Loucy (cell line): ENCODE results near the gene TNS4.

Experiments used
- H2AFZ ChIP-seq: fragments of 200-600 bp; sonication (generic); 2 replicates; pipeline ENCODE4 v1.6.0; 2016; ENCODE audit warnings: antibody characterized with exemption, mild to moderate bottlenecking, low read length, moderate library complexity
- H3F3A ChIP-seq: fragments of 200-600 bp; 2 replicates; pipeline ENCODE4 v1.6.0; 2016; ENCODE audit warnings: antibody characterized with exemption, low read depth, mild to moderate bottlenecking
- H3K27me3 ChIP-seq: fragments of 200-600 bp; sonication (generic); 2 replicates; pipeline ENCODE4 v1.6.1; 2014; ENCODE audit warnings: low read length, mild to moderate bottlenecking; ENCODE audit not compliant: insufficient read depth, poor library complexity, severe bottlenecking
- H3K36me3 ChIP-seq: fragments of 200-600 bp; sonication (generic); 2 replicates; pipeline ENCODE4 v1.6.1; 2016; ENCODE audit warnings: low read length; ENCODE audit not compliant: insufficient read depth
- H3K4me1 ChIP-seq: fragments of 200-600 bp; sonication (generic); 2 replicates; pipeline ENCODE4 v1.5.1; 2014; ENCODE audit warnings: low read length, mild to moderate bottlenecking; ENCODE audit not compliant: insufficient read depth, poor library complexity, severe bottlenecking
- H3K4me2 ChIP-seq: fragments of 200-600 bp; sonication (generic); 2 replicates; pipeline ENCODE4 v1.6.0; 2014; ENCODE audit warnings: antibody characterized with exemption, low read length, low read depth, mild to moderate bottlenecking; ENCODE audit not compliant: poor library complexity, severe bottlenecking
- H3K4me3 ChIP-seq: fragments of 200-600 bp; sonication (generic); 2 replicates; pipeline ENCODE4 v1.5.1; 2014; ENCODE audit warnings: low read length, mild to moderate bottlenecking, mixed read lengths; ENCODE audit not compliant: poor library complexity, severe bottlenecking
- H3K79me2 ChIP-seq: fragments of 200-600 bp; sonication (generic); 2 replicates; pipeline ENCODE4 v1.6.1; 2014; ENCODE audit warnings: low read length; ENCODE audit not compliant: insufficient read depth
- H3K9ac ChIP-seq: fragments of 200-600 bp; sonication (generic); 2 replicates; pipeline ENCODE4 v1.6.0; 2014; ENCODE audit warnings: mild to moderate bottlenecking, low read depth, low read length, moderate library complexity; ENCODE audit not compliant: poor library complexity, severe bottlenecking
- H3K9me2 ChIP-seq: fragments of 200-600 bp; sonication (generic); replicated peaks from 2 replicates; pipeline ENCODE4 v1.6.1; 2016; ENCODE audit warnings: low read depth, low read length, mixed read lengths
- H3K9me3 ChIP-seq: fragments of 200-600 bp; sonication (generic); 2 replicates; pipeline ENCODE4 v1.6.1; 2014; ENCODE audit warnings: mild to moderate bottlenecking, antibody characterized with exemption, low read length, low read depth; ENCODE audit not compliant: insufficient read depth
- H4K20me1 ChIP-seq: fragments of 200-600 bp; sonication (generic); 2 replicates; pipeline ENCODE4 v1.6.0; 2014; ENCODE audit warnings: antibody characterized with exemption, low read length, mild to moderate bottlenecking; ENCODE audit not compliant: insufficient read depth, poor library complexity, severe bottlenecking
- CTCF ChIP-seq: fragments of 200-600 bp; sonication (generic); conservative IDR thresholded peaks from 2 replicates; pipeline ENCODE4 v1.5.1; 2014; ENCODE audit warnings: mild to moderate bottlenecking, antibody characterized with exemption, low read length
- EZH2phosphoT487 ChIP-seq: fragments of 200-600 bp; IDR thresholded peaks from 2 replicates; pipeline ENCODE4 v1.6.1; 2018; ENCODE audit warnings: antibody characterized with exemption, mild to moderate bottlenecking, moderate library complexity, borderline replicate concordance

TNS4 gene

GRCh38 chr17:40498281-40499084, 2.9 kb downstream of the TNS4 start:
- Histone ChIP-seq H3K9ac (no peak overlapping the region), H3K27me3 (no peaks in the 10 kb centered on the region), H3K4me3 (no peak overlapping the region), H3K4me2 (no peak overlapping the region), H3K9me2 (no peaks in the 10 kb centered on the region), H2AFZ (no peak overlapping the region), H3K9me3 (no peaks in the 10 kb centered on the region), H4K20me1 (no peaks in the 10 kb centered on the region), H3F3A (no peaks in the 10 kb centered on the region), H3K79me2 (no peaks in the 10 kb centered on the region), H3K36me3 (no peaks in the 10 kb centered on the region), H3K4me1 (no peaks in the 10 kb centered on the region)
- TF ChIP-seq CTCF (no peak), EZH2phosphoT487 (no peak)

GRCh38 chr17:40497695-40498094, 3.7 kb downstream of the TNS4 start:
- Histone ChIP-seq H3K27me3 (no peaks in the 10 kb centered on the region), H3F3A (no peaks in the 10 kb centered on the region), H4K20me1 (no peaks in the 10 kb centered on the region), H3K4me3 (no peak overlapping the region), H3K4me1 (no peaks in the 10 kb centered on the region), H3K9me3 (no peaks in the 10 kb centered on the region), H3K36me3 (no peaks in the 10 kb centered on the region), H3K79me2 (no peaks in the 10 kb centered on the region), H3K4me2 (no peak overlapping the region), H3K9ac (no peak overlapping the region), H3K9me2 (no peaks in the 10 kb centered on the region), H2AFZ (no peak overlapping the region)
- TF ChIP-seq CTCF (no peak), EZH2phosphoT487 (no peak)

GRCh38 chr17:40496634-40497420, 4.6 kb downstream of the TNS4 start:
- Histone ChIP-seq H3K9me2 (no peaks in the 10 kb centered on the region), H3K9me3 (no peaks in the 10 kb centered on the region), H2AFZ (no peak overlapping the region), H3K4me2 (no peak overlapping the region), H3F3A (no peaks in the 10 kb centered on the region), H4K20me1 (no peaks in the 10 kb centered on the region), H3K4me1 (no peaks in the 10 kb centered on the region), H3K27me3 (no peaks in the 10 kb centered on the region), H3K9ac (no peak overlapping the region), H3K36me3 (no peaks in the 10 kb centered on the region), H3K4me3 (no peak overlapping the region), H3K79me2 (no peaks in the 10 kb centered on the region)
- no peak for TF ChIP-seq CTCF
- TF ChIP-seq EZH2phosphoT487, result no peak
